ENCODE data around the gene POU2AF1. TPM values are rescaled to one million over a fixed set of nuclear protein-coding genes. Genes with fewer than 3 reads are reported as not detected.

The POU2AF1 gene
- total and polyA plus RNA-seq, 2 of the 8 experiments (the other 6 are each of a cell fraction or from before 2014, with no cell fraction given) = not detected

DNA sequence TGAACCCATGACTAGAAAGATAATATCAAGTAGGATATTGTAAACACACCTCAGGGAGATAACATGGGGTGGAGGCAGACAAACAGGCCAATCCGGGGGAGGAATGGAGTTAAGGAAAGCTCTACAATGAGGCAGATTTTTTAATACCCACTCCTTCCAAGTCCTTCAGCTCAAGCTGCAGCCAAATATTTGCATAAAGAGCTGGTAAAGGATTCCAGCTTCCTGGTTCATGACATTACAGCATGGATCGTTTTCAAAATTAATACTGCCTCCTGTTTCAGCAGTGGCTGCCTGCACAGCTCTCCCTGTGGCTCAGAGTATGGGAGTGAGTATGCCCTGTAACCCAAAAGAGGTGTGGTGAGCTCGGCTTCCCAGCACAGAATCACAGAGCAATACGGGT lies 75.6 kb downstream of the POU2AF1 start (continued):
- TF ChIP-seq, protein P1, sequence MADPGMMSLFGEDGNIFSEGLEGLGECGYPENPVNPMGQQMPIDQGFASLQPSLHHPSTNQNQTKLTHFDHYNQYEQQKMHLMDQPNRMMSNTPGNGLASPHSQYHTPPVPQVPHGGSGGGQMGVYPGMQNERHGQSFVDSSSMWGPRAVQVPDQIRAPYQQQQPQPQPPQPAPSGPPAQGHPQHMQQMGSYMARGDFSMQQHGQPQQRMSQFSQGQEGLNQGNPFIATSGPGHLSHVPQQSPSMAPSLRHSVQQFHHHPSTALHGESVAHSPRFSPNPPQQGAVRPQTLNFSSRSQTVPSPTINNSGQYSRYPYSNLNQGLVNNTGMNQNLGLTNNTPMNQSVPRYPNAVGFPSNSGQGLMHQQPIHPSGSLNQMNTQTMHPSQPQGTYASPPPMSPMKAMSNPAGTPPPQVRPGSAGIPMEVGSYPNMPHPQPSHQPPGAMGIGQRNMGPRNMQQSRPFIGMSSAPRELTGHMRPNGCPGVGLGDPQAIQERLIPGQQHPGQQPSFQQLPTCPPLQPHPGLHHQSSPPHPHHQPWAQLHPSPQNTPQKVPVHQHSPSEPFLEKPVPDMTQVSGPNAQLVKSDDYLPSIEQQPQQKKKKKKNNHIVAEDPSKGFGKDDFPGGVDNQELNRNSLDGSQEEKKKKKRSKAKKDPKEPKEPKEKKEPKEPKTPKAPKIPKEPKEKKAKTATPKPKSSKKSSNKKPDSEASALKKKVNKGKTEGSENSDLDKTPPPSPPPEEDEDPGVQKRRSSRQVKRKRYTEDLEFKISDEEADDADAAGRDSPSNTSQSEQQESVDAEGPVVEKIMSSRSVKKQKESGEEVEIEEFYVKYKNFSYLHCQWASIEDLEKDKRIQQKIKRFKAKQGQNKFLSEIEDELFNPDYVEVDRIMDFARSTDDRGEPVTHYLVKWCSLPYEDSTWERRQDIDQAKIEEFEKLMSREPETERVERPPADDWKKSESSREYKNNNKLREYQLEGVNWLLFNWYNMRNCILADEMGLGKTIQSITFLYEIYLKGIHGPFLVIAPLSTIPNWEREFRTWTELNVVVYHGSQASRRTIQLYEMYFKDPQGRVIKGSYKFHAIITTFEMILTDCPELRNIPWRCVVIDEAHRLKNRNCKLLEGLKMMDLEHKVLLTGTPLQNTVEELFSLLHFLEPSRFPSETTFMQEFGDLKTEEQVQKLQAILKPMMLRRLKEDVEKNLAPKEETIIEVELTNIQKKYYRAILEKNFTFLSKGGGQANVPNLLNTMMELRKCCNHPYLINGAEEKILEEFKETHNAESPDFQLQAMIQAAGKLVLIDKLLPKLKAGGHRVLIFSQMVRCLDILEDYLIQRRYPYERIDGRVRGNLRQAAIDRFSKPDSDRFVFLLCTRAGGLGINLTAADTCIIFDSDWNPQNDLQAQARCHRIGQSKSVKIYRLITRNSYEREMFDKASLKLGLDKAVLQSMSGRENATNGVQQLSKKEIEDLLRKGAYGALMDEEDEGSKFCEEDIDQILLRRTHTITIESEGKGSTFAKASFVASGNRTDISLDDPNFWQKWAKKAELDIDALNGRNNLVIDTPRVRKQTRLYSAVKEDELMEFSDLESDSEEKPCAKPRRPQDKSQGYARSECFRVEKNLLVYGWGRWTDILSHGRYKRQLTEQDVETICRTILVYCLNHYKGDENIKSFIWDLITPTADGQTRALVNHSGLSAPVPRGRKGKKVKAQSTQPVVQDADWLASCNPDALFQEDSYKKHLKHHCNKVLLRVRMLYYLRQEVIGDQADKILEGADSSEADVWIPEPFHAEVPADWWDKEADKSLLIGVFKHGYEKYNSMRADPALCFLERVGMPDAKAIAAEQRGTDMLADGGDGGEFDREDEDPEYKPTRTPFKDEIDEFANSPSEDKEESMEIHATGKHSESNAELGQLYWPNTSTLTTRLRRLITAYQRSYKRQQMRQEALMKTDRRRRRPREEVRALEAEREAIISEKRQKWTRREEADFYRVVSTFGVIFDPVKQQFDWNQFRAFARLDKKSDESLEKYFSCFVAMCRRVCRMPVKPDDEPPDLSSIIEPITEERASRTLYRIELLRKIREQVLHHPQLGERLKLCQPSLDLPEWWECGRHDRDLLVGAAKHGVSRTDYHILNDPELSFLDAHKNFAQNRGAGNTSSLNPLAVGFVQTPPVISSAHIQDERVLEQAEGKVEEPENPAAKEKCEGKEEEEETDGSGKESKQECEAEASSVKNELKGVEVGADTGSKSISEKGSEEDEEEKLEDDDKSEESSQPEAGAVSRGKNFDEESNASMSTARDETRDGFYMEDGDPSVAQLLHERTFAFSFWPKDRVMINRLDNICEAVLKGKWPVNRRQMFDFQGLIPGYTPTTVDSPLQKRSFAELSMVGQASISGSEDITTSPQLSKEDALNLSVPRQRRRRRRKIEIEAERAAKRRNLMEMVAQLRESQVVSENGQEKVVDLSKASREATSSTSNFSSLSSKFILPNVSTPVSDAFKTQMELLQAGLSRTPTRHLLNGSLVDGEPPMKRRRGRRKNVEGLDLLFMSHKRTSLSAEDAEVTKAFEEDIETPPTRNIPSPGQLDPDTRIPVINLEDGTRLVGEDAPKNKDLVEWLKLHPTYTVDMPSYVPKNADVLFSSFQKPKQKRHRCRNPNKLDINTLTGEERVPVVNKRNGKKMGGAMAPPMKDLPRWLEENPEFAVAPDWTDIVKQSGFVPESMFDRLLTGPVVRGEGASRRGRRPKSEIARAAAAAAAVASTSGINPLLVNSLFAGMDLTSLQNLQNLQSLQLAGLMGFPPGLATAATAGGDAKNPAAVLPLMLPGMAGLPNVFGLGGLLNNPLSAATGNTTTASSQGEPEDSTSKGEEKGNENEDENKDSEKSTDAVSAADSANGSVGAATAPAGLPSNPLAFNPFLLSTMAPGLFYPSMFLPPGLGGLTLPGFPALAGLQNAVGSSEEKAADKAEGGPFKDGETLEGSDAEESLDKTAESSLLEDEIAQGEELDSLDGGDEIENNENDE (IDR thresholded peaks at IDR 0.05; ENCODE audit: insufficient replicate concordance, low read length) = no peak
- TF ChIP-seq TEAD4 (IDR thresholded peaks at IDR 0.05; ENCODE audit: low read depth, low read length) (no peak), BRCA1 (IDR thresholded peaks at IDR 0.05; ENCODE audit: low read depth, low read length) (no peak), POLR2A (IDR thresholded peaks at IDR 0.05; ENCODE audit: control extremely low read depth in 1 of 2, low read depth in 2 of 2, low read length in 2 of 2) (no peak), POLR2AphosphoS5 (IDR thresholded peaks at IDR 0.05; ENCODE audit: low read depth, low read length) (no peak), NRF1 (IDR thresholded peaks at IDR 0.05; ENCODE audit: low read depth, low read length) (no peak), SIX5 (IDR thresholded peaks at IDR 0.05; ENCODE audit: low read depth, low read length) (no peak), SP2 (IDR thresholded peaks at IDR 0.05; ENCODE audit: low read length) (no peak), BCL11A (IDR thresholded peaks at IDR 0.05; ENCODE audit: low read depth in 2 of 2, low read length in 2 of 2) (no peak), EGR1 (IDR thresholded peaks at IDR 0.05; ENCODE audit: borderline replicate concordance, low read depth, low read length) (no peak), MAFK (IDR thresholded peaks at IDR 0.05; ENCODE audit: low read depth, low read length) (no peak), TCF12 (IDR thresholded peaks at IDR 0.05; ENCODE audit: low read depth, low read length) (no peak)

Measured in H1 (cell line).